ENCODE results near the gene SECISBP2L.

Gene SECISBP2L

GRCh38 chr15:49064884-49065283 lies 18.6 kb upstream of the SECISBP2L start:
- H3K4me3 Mint-ChIP-seq: no peak overlapping the region
- peaks cover 3% of the 10 kb centered on the region for H3K9me3 Mint-ChIP-seq
- no peaks in the 10 kb centered on the region for H3K36me3 Mint-ChIP-seq
- H3K27ac Mint-ChIP-seq: no peak overlapping the region
- DNase-seq (ENCODE audit: low spot score in 2 of 2) (no peak), ATAC-seq (ENCODE audit: low read depth) (no peak)
- H3K27me3 Mint-ChIP-seq: peaks cover 8% of the 10 kb centered on the region
- no peaks in the 10 kb centered on the region for H3K4me1 Mint-ChIP-seq

DNA sequence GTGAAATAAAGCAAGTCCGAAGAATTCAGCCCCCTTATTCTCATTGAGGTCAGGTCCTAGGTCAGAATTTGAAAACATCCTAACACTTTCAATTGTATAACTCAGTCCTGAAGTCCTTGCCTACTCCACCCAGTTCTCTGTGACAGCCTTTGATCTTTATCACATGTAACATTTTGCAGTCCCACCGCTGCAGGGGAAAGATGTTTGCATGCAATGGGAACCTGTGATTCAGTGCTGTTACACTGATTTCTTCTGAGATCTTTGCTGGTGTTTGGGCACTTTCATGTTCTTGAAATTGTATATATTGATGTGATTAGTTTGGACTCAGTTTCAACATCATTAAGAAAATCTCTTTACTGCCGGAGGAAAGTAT lies 18.0 kb upstream of the SECISBP2L start:
- no peak for ATAC-seq (ENCODE audit: low read depth)
- DNase-seq (ENCODE audit: low spot score in 2 of 2): no peak
- Mint-ChIP-seq H3K9me3 (no peaks in the 10 kb centered on the region), H3K27ac (no peak overlapping the region), H3K4me1 (no peaks in the 10 kb centered on the region), H3K27me3 (peaks cover 3% of the 10 kb centered on the region), H3K36me3 (no peaks in the 10 kb centered on the region), H3K4me3 (no peak overlapping the region)

GRCh38 chr15:49063402-49064280 lies 17.4 kb upstream of the SECISBP2L start:
- Mint-ChIP-seq H3K4me3 (no peak overlapping the region), H3K27ac (no peak overlapping the region), H3K36me3 (no peaks in the 10 kb centered on the region), H3K9me3 (no peaks in the 10 kb centered on the region), H3K27me3 (peaks cover 3% of the 10 kb centered on the region), H3K4me1 (no peaks in the 10 kb centered on the region)
- DNase-seq (ENCODE audit: low spot score in 2 of 2): no peak
- ATAC-seq (ENCODE audit: low read depth): no peak

DNA sequence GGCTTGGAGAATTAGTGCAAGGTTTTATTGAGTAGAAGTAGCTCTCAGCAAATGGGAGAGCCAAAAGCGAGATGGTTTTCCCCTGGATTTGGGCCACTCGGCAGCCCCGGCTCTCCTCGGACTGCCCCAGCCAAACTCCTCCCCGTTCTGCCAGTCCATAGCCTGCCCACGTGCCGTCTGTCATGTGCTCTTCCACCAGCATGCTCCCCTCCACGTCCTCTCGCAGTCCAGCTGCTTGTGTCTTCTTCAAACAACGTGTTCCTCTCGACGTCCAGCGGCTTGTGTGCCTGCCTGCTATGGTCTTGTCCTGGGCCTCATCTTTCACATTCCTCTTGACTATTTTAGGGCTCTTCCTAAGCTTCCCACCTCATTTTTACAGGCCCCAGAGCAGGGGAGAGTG lies 16.7 kb upstream of the SECISBP2L start:
- H3K36me3 Mint-ChIP-seq: no peaks in the 10 kb centered on the region
- DNase-seq (ENCODE audit: low spot score in 2 of 2) (no peak), ATAC-seq (ENCODE audit: low read depth) (no peak)
- no peaks in the 10 kb centered on the region for H3K9me3 Mint-ChIP-seq
- no peak overlapping the region for H3K4me3 Mint-ChIP-seq
- no peaks in the 10 kb centered on the region for H3K4me1 Mint-ChIP-seq
- no peak overlapping the region for H3K27ac Mint-ChIP-seq
- peaks cover 2% of the 10 kb centered on the region for H3K27me3 Mint-ChIP-seq

GRCh38 chr15:49060710-49061495 lies 14.7 kb upstream of the SECISBP2L start:
- no peaks in the 10 kb centered on the region for H3K4me1 Mint-ChIP-seq
- H3K4me3 Mint-ChIP-seq: no peak overlapping the region
- no peak overlapping the region for H3K27ac Mint-ChIP-seq
- H3K36me3 Mint-ChIP-seq: no peaks in the 10 kb centered on the region
- no peak for ATAC-seq (ENCODE audit: low read depth)
- H3K27me3 Mint-ChIP-seq: no peaks in the 10 kb centered on the region
- no peaks in the 10 kb centered on the region for H3K9me3 Mint-ChIP-seq
- no peak for DNase-seq (ENCODE audit: low spot score in 2 of 2)

DNA sequence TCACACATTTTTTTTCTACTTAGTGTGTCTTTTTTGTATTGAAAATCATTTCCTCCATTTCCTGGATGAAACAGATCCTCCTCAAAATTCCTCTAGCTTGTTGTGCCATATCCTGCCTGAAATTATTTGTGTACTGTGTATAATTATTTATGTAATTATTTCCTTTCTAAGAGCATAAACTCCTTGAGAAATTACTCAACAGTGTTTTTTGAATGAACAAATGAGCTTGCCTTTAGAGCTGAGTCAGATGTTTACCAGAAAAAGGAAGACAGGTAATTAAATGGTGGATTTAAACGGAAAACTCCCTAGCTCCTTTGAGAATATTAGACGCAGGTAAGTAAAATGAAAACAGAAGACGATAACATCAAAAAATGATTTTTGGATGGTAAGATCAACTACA lies 13.2 kb upstream of the SECISBP2L start:
- no peaks in the 10 kb centered on the region for H3K27me3 Mint-ChIP-seq
- no peaks in the 10 kb centered on the region for H3K4me1 Mint-ChIP-seq
- H3K9me3 Mint-ChIP-seq: no peaks in the 10 kb centered on the region
- H3K36me3 Mint-ChIP-seq: no peaks in the 10 kb centered on the region
- ATAC-seq (ENCODE audit: low read depth) (no peak), DNase-seq (ENCODE audit: low spot score in 2 of 2) (no peak)
- no peak overlapping the region for H3K27ac Mint-ChIP-seq
- no peak overlapping the region for H3K4me3 Mint-ChIP-seq

DNA sequence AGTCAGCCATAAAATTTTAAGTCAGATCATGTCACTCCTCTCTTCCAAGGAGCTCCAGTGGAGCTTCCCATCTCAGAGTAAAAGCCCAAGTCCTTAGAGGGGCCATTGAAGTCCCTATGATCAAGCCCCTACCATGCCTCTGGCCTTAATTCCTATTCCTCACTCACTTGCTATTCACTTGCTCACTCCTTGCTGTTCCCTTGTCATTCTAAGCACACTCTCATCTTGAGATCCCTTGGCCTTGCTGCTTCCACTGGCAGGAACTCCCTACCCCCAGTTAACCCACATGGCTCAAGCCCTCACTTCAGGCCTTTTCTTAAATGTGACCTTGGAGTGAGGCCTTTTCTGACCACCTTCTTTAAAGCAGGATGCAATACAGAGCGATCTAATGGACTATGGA lies 12.3 kb upstream of the SECISBP2L start:
- Mint-ChIP-seq H3K27ac (no peak overlapping the region), H3K27me3 (no peaks in the 10 kb centered on the region), H3K4me1 (no peaks in the 10 kb centered on the region), H3K36me3 (no peaks in the 10 kb centered on the region), H3K9me3 (no peaks in the 10 kb centered on the region), H3K4me3 (no peak overlapping the region)
- DNase-seq (ENCODE audit: low spot score in 2 of 2) (no peak), ATAC-seq (ENCODE audit: low read depth) (no peak)

GRCh38 chr15:49055630-49056029 lies 9.4 kb upstream of the SECISBP2L start:
- DNase-seq (ENCODE audit: low spot score in 2 of 2) (no peak), ATAC-seq (ENCODE audit: low read depth) (no peak)
- H3K4me1 Mint-ChIP-seq: no peaks in the 10 kb centered on the region

DNA sequence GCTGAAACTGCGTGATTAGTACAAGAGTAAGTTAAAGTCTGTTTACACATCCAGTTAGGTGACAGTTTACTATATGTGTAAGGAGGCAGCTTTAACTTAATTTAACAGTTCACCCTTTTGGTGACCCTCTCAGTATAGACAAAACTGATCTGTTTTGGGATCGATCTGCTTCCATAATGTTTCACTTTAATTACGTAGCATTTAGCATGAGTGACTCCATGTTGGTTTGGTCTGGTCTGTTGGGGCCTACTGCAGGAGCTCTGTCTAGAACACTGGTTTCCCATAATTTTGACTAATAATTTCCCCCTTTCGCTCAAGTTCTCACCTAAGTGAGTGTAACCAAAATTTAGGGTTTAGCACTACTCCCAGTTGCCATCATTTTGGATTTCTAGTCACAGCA lies 6.4 kb upstream of the SECISBP2L start:
- Mint-ChIP-seq H3K4me3 (no peak overlapping the region), H3K27me3 (no peaks in the 10 kb centered on the region), H3K36me3 (no peaks in the 10 kb centered on the region), H3K9me3 (peaks cover 3% of the 10 kb centered on the region), H3K4me1 (no peaks in the 10 kb centered on the region), H3K27ac (no peak overlapping the region)
- DNase-seq (ENCODE audit: low spot score in 2 of 2) (no peak), ATAC-seq (ENCODE audit: low read depth) (no peak)

More at GRCh38 chr15:49055630-49056029, 9.4 kb upstream of the SECISBP2L start:
- peaks cover 3% of the 10 kb centered on the region for H3K9me3 Mint-ChIP-seq
- H3K27ac Mint-ChIP-seq: no peak overlapping the region
- H3K36me3 Mint-ChIP-seq: no peaks in the 10 kb centered on the region
- H3K27me3 Mint-ChIP-seq: no peaks in the 10 kb centered on the region
- H3K4me3 Mint-ChIP-seq: no peak overlapping the region

DNA sequence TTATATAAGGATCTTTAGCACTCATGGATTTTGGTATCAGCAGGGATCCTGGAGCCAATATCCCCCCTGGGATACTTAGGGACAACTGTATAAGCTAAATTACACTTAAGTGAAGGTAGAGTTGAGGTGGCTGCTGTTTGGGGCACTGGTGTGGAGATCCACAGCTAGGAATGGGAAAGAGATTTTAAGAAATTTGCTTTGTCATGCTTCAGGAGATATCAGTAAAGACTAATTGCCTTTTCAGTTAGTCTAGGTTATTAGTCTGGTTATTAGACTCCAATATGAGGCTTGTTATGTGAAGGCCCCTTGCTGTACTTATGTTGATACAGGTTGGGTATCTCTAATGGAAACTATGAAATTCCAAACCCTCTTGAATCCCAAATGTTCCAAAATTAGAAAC lies 1.2 kb upstream of the SECISBP2L start:
- H3K4me1 Mint-ChIP-seq: peaks cover 11% of the 10 kb centered on the region
- H3K4me3 Mint-ChIP-seq: no peak overlapping the region
- H3K27ac Mint-ChIP-seq: peak overlapping the region; percentile 98

GRCh38 chr15:49045751-49046219 lies 461 bp downstream of the SECISBP2L start:
- DNase-seq (ENCODE audit: low spot score in 2 of 2) (peak in 1 of 2 donors; percentile 36), ATAC-seq (ENCODE audit: low read depth) (peak; percentile 59)
- Mint-ChIP-seq H3K4me1 (peaks cover 21% of the 10 kb centered on the region), H3K4me3 (peak overlapping the region; percentile 99), H3K9me3 (no peaks in the 10 kb centered on the region), H3K36me3 (peaks cover 4% of the 10 kb centered on the region), H3K27me3 (no peaks in the 10 kb centered on the region), H3K27ac (peak overlapping the region; percentile 98)

More for the DNA sequence above, 1.2 kb upstream of the SECISBP2L start:
- Mint-ChIP-seq H3K9me3 (peaks cover 3% of the 10 kb centered on the region), H3K27me3 (no peaks in the 10 kb centered on the region), H3K36me3 (no peaks in the 10 kb centered on the region)
- ATAC-seq (ENCODE audit: low read depth): no peak
- DNase-seq (ENCODE audit: low spot score in 2 of 2): no peak

DNA sequence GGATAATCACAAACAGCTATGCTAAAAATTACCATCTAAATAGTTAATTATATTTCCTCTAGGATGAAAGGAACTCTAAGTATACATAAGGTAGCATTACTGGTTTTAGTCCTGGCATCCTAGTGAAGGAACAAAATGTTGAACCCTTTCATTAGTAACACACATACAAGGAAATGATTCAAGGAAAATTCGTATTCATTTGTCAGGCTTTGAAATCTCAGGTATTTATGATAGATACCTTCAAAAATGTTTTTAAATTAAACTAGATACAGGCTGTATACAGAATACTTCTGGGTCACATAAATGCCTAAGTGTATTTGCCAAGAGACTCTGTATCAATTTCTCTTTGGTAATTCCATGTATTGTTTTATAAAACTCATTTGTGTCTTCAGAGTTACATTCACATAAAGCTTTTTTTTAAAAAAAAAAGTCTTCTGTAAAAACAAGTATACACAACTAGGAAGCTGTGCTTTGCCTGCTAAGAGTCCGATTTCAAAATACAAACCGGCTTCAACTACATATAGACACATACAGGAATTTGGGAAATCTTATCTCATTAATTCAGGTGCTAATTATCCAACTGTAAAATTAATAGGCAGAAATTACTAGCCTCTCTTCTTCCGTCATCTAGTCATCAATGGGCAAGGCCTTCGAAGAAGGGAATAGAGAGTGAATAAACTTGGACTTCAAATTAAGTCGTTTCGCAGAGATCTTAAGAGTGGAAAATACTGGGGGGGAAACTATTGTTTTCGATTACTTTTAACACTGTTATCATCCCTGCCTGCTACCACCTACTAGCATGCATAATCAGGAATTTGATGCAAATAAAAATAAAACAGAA lies 1.3 kb downstream of the SECISBP2L start:
- Mint-ChIP-seq H3K27ac (peak overlapping the region; percentile 98), H3K4me1 (peaks cover 24% of the 10 kb centered on the region)
- no peak for DNase-seq (ENCODE audit: low spot score in 2 of 2)

GRCh38 chr15:49044002-49044401 lies 2.2 kb downstream of the SECISBP2L start:
- Mint-ChIP-seq H3K27me3 (no peaks in the 10 kb centered on the region), H3K36me3 (peaks cover 5% of the 10 kb centered on the region), H3K4me1 (peaks cover 26% of the 10 kb centered on the region), H3K4me3 (no peak overlapping the region), H3K9me3 (no peaks in the 10 kb centered on the region), H3K27ac (no peak overlapping the region)
- DNase-seq (ENCODE audit: low spot score in 2 of 2): no peak
- no peak for ATAC-seq (ENCODE audit: low read depth)

More for the DNA sequence above, 1.3 kb downstream of the SECISBP2L start:
- peaks cover 5% of the 10 kb centered on the region for H3K36me3 Mint-ChIP-seq
- no peaks in the 10 kb centered on the region for H3K9me3 Mint-ChIP-seq
- H3K27me3 Mint-ChIP-seq: no peaks in the 10 kb centered on the region
- H3K4me3 Mint-ChIP-seq: peak overlapping the region; percentile 99
- no peak for ATAC-seq (ENCODE audit: low read depth)

DNA sequence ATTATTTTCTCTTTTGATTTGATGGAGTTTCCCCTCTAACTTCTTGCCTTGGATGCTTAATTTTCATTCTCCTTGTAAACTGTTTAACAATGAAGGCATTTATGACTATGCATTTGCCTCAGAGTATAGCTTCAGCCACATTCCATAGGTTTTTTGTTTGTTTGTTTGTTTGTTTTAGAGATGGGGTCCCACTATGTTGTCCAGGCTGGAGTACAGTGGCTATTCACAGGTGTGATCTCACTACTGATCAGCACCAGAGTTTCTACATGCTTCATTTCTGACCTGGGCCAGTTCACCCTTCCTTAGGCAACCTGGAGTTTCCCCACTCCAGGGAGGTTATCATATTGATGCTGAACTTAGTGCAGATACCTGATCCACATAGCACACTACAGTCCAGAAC lies 4.1 kb downstream of the SECISBP2L start:
- ATAC-seq (ENCODE audit: low read depth): no peak
- peaks cover 5% of the 10 kb centered on the region for H3K36me3 Mint-ChIP-seq
- no peak overlapping the region for H3K4me3 Mint-ChIP-seq
- no peak overlapping the region for H3K27ac Mint-ChIP-seq
- peaks cover 26% of the 10 kb centered on the region for H3K4me1 Mint-ChIP-seq
- no peaks in the 10 kb centered on the region for H3K9me3 Mint-ChIP-seq
- no peaks in the 10 kb centered on the region for H3K27me3 Mint-ChIP-seq
- no peak for DNase-seq (ENCODE audit: low spot score in 2 of 2)

Data from memory B cell (primary cell).